ENCODE measurements around the gene FAM177A1. TPM values are rescaled to one million over a fixed set of nuclear protein-coding genes. Genes with fewer than 3 reads are reported as not detected.

Gene FAM177A1
- total and polyA plus RNA-seq, 2 of the 13 experiments (the other 11 are each of a cell fraction or from before 2014, with no cell fraction given), result 72.9 to 119 TPM

DNA sequence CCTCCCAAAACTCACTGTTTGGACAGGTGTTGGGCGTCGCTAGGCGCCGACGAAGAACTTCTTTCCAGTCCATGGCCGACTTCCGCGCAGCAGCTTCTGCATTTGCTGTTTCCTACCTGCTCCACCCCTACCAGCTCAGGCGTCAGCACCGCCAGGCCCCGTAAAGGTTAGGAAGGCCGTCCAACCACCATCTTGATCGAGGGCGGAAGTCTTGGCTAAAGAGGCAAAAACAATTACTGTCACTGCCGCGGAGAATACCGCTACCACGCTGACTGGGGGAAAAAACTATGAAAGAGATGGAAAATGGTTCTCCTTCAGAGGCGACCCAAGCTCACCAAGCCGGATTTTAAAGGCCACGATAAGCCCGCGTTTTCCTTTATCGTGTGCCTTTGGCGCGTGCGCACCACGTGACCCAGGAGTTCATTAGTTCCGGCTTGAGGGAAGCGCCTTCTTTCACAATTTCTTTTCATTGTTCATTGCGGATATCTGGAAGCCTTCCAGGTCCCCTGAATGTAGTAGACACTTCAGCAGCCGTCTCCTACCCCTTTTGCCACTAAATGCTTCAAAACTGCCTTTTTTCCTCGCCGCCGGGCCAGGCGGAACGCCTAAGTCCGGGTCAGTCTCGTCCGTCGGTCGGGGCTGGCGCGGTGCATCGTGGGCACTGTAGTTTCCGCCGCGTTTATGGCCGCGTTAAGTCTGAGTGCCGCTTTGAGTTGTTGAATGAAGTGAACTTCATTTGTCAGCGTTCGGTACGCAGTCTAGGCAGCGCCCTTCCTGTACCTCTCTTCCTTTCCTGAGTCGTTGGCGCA lies 76.0 kb downstream of the FAM177A1 start, which contains the start of the genes PPP2R3C and PRORP (continued):
- TF ChIP-seq ZNF781 (CRISPR knock-in tag; IDR thresholded peaks at IDR 0.05; ENCODE audit: borderline replicate concordance, not compliant biosample characterization), result peak; percentile 99
- TF ChIP-seq, protein P1, sequence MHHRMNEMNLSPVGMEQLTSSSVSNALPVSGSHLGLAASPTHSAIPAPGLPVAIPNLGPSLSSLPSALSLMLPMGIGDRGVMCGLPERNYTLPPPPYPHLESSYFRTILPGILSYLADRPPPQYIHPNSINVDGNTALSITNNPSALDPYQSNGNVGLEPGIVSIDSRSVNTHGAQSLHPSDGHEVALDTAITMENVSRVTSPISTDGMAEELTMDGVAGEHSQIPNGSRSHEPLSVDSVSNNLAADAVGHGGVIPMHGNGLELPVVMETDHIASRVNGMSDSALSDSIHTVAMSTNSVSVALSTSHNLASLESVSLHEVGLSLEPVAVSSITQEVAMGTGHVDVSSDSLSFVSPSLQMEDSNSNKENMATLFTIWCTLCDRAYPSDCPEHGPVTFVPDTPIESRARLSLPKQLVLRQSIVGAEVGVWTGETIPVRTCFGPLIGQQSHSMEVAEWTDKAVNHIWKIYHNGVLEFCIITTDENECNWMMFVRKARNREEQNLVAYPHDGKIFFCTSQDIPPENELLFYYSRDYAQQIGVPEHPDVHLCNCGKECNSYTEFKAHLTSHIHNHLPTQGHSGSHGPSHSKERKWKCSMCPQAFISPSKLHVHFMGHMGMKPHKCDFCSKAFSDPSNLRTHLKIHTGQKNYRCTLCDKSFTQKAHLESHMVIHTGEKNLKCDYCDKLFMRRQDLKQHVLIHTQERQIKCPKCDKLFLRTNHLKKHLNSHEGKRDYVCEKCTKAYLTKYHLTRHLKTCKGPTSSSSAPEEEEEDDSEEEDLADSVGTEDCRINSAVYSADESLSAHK (CRISPR knock-in tag; IDR thresholded peaks at IDR 0.05; ENCODE audit: borderline replicate concordance), result peak; percentile 62; the same call in 1 of the 2 replicates
- no peak for TF ChIP-seq ZKSCAN1 (IDR thresholded peaks at IDR 0.05; ENCODE audit: low read length)
- TF ChIP-seq, protein P2, sequence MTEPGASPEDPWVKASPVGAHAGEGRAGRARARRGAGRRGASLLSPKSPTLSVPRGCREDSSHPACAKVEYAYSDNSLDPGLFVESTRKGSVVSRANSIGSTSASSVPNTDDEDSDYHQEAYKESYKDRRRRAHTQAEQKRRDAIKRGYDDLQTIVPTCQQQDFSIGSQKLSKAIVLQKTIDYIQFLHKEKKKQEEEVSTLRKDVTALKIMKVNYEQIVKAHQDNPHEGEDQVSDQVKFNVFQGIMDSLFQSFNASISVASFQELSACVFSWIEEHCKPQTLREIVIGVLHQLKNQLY (CRISPR knock-in tag; IDR thresholded peaks at IDR 0.05), result no peak; the same call in 1 of the 2 replicates
- TF ChIP-seq, protein P3, sequence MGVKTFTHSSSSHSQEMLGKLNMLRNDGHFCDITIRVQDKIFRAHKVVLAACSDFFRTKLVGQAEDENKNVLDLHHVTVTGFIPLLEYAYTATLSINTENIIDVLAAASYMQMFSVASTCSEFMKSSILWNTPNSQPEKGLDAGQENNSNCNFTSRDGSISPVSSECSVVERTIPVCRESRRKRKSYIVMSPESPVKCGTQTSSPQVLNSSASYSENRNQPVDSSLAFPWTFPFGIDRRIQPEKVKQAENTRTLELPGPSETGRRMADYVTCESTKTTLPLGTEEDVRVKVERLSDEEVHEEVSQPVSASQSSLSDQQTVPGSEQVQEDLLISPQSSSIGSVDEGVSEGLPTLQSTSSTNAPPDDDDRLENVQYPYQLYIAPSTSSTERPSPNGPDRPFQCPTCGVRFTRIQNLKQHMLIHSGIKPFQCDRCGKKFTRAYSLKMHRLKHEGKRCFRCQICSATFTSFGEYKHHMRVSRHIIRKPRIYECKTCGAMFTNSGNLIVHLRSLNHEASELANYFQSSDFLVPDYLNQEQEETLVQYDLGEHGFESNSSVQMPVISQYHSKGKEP (CRISPR knock-in tag; IDR thresholded peaks at IDR 0.05), result peak; percentile 94; the same call in 1 of the 2 replicates
- TF ChIP-seq, protein P4, sequence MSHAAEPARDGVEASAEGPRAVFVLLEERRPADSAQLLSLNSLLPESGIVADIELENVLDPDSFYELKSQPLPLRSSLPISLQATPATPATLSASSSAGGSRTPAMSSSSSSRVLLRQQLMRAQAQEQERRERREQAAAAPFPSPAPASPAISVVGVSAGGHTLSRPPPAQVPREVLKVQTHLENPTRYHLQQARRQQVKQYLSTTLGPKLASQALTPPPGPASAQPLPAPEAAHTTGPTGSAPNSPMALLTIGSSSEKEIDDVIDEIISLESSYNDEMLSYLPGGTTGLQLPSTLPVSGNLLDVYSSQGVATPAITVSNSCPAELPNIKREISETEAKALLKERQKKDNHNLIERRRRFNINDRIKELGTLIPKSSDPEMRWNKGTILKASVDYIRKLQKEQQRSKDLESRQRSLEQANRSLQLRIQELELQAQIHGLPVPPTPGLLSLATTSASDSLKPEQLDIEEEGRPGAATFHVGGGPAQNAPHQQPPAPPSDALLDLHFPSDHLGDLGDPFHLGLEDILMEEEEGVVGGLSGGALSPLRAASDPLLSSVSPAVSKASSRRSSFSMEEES (CRISPR knock-in tag; IDR thresholded peaks at IDR 0.05), result peak; percentile 95
- TF ChIP-seq PLRG1 (conservative IDR thresholded peaks at IDR 0.05), result no peak
- 0 out of 2 replicates have a peak, but pooled peaks have one; percentile 28 for TF ChIP-seq KAT2B (IDR thresholded peaks at IDR 0.05; ENCODE audit: borderline replicate concordance, low read depth, low read length)
- TF ChIP-seq POGZ (CRISPR knock-in tag; IDR thresholded peaks at IDR 0.05), result peak; percentile 92
- TF ChIP-seq YY1 (IDR thresholded peaks at IDR 0.05; ENCODE audit: insufficient read depth, insufficient replicate concordance, low read depth, low read length), result peak; percentile 99
- peak; percentile 99 for TF ChIP-seq ZNF883 (CRISPR knock-in tag; IDR thresholded peaks at IDR 0.05; ENCODE audit: not compliant biosample characterization)
- TF ChIP-seq ZNF703 (CRISPR knock-in tag; IDR thresholded peaks at IDR 0.05; ENCODE audit: borderline replicate concordance), result peak; percentile 97
- TF ChIP-seq MAFF (IDR thresholded peaks at IDR 0.05; ENCODE audit: low read depth, low read length), result no peak; the same call in 1 of the 2 replicates
- TF ChIP-seq, protein P5, sequence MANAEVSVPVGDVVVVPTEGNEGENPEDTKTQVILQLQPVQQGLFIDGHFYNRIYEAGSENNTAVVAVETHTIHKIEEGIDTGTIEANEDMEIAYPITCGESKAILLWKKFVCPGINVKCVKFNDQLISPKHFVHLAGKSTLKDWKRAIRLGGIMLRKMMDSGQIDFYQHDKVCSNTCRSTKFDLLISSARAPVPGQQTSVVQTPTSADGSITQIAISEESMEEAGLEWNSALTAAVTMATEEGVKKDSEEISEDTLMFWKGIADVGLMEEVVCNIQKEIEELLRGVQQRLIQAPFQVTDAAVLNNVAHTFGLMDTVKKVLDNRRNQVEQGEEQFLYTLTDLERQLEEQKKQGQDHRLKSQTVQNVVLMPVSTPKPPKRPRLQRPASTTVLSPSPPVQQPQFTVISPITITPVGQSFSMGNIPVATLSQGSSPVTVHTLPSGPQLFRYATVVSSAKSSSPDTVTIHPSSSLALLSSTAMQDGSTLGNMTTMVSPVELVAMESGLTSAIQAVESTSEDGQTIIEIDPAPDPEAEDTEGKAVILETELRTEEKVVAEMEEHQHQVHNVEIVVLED (CRISPR knock-in tag; IDR thresholded peaks at IDR 0.05; ENCODE audit: borderline replicate concordance), result peak; percentile 94
- no peak for TF ChIP-seq TCF12 (IDR thresholded peaks at IDR 0.05)
- TF ChIP-seq TCF12 (CRISPR knock-in tag; IDR thresholded peaks at IDR 0.05), result peak; percentile 90; the same call in 1 of the 2 replicates
- peak; percentile 99 for TF ChIP-seq NKX3-1 (CRISPR knock-in tag; IDR thresholded peaks at IDR 0.05)
